HepG2 (cell line): ENCODE results near the gene ETFDH. TPM values are rescaled to one million over a fixed set of nuclear protein-coding genes. Genes with fewer than 3 reads are reported as not detected.

Source experiments
- ATAC-seq: fragments of 200-7000 bp; cut with Tn5 transposase; 3 replicates; pipeline ENCODE4 v1.9.1; 2020; ENCODE audit warnings: mild to moderate bottlenecking, moderate library complexity
- BruUV-seq: library from RNA; stranded (reverse); fragments of 400-500 nt; replicated peaks from 2 replicates; lab custom pipeline; 2021; lab: Mats Ljungman, UMichigan
- CTCF ChIA-PET: fragments of 300-600 bp; formaldehyde crosslinking; extraction: SDS; loops from one replicate; lab custom pipeline; 2021; ENCODE audit warnings: low total read pairs, inconsistent platforms, low intra/inter-chr PET ratio; lab: Yijun Ruan, JAX
- POLR2A ChIA-PET: fragments of 350-600 bp; sonication (Branson Sonifier 250); formaldehyde crosslinking; loops from one replicate; lab custom pipeline; 2020; ENCODE audit warnings: antibody characterized with exemption, inconsistent platforms; lab: Yijun Ruan, JAX
- DNase-seq: peaks from one replicate; pipeline ENCODE4 v3.0.0-alpha.2; 2015; ENCODE audit warnings: low spot score
- FAIRE-seq: peaks from 3 replicates; lab custom pipeline; 2011; peaks lifted over from hg19 to GRCh38; lab: Jason Lieb, UNC
- H2AFZ ChIP-seq: one replicate; pipeline ENCODE4 v1.6.1; 2011; ENCODE audit warnings: low read length, inconsistent platforms
- H3K27ac ChIP-seq: fragments of 300-600 bp; 3 replicates; pipeline ENCODE4 v1.8.0; 2011; ENCODE audit warnings: mixed run types, mild to moderate bottlenecking, mixed read lengths, low read length, inconsistent platforms; ENCODE audit not compliant: insufficient read depth; ENCODE audit errors: extremely low read length
- H3K27me3 ChIP-seq, 2 experiments: fragments of 200-600 bp in 1 of 2; 2 replicates in 1 of 2; 3 replicates in 1 of 2; pipeline versions ENCODE4 v1.6.0 to v1.8.0; 2011; ENCODE audit warnings: low read length in 2 of 2, mild to moderate bottlenecking in 2 of 2, moderate library complexity in 2 of 2, inconsistent platforms in 1 of 2; ENCODE audit not compliant: insufficient read depth in 2 of 2, control insufficient read depth in 1 of 2
- H3K36me3 ChIP-seq, 2 experiments: fragments of 200-600 bp in 1 of 2; replicated peaks in 1 of 2; 2 replicates in 1 of 2; 3 replicates in 1 of 2; pipeline versions ENCODE4 v1.5.1 to v1.8.0; 2011; ENCODE audit warnings: low read length in 2 of 2, inconsistent platforms in 1 of 2; ENCODE audit not compliant: insufficient read depth in 2 of 2, control insufficient read depth in 1 of 2
- H3K4me1 ChIP-seq: 2 replicates; pipeline ENCODE4 v1.5.1; 2012; ENCODE audit warnings: low read length, inconsistent platforms; ENCODE audit not compliant: insufficient read depth
- H3K4me2 ChIP-seq: 2 replicates; pipeline ENCODE4 v1.6.0; 2011; ENCODE audit warnings: low read depth, low read length, inconsistent platforms
- H3K4me3 ChIP-seq, 3 experiments: fragments of 200-600 bp in 1 of 3; sonication (generic), shearing (Covaris generic) in 1 of 3; replicated peaks in 1 of 3; 2 replicates each; pipeline ENCODE4 v1.5.1; 2011 to 2016; ENCODE audit warnings: low read length in 3 of 3, inconsistent platforms in 2 of 3, low read depth in 2 of 3, mild to moderate bottlenecking in 2 of 3, control low read depth in 1 of 3, mixed read lengths in 1 of 3; ENCODE audit not compliant: insufficient read depth in 1 of 3
- H3K79me2 ChIP-seq: one replicate; pipeline ENCODE4 v1.6.1; 2011; ENCODE audit warnings: low read length, inconsistent platforms; ENCODE audit not compliant: insufficient read depth
- H3K9ac ChIP-seq: 2 replicates; pipeline ENCODE4 v1.6.0; 2011; ENCODE audit warnings: mild to moderate bottlenecking, low read depth, low read length, inconsistent platforms; ENCODE audit not compliant: insufficient read depth
- H3K9me3 ChIP-seq: 2 replicates; pipeline ENCODE4 v1.5.1; 2012; ENCODE audit warnings: mild to moderate bottlenecking, low read length
- H4K20me1 ChIP-seq: 2 replicates; pipeline ENCODE4 v1.6.0; 2011; ENCODE audit warnings: inconsistent platforms, mild to moderate bottlenecking, low read length, moderate library complexity; ENCODE audit not compliant: insufficient read depth
- IRX3 ChIP-seq: sonication (generic); formaldehyde crosslinking; IDR thresholded peaks from 2 replicates; pipeline ENCODE4 v1.8.1; 2023; ENCODE audit warnings: mild to moderate bottlenecking, low read depth, missing genetic modification reagents, borderline replicate concordance
- KLF9 ChIP-seq: IDR thresholded peaks from 2 replicates; pipeline ENCODE4 v1.6.1; 2016; ENCODE audit warnings: low read depth
- MAFK ChIP-seq, 2 experiments: IDR thresholded peaks in 1 of 2; conservative IDR thresholded peaks in 1 of 2; 2 replicates each; pipeline ENCODE4 v1.6.1; 2011; ENCODE audit warnings: improper control_type of control experiment in 2 of 2, low read length in 2 of 2
- PAWR ChIP-seq: sonication (generic); formaldehyde crosslinking; IDR thresholded peaks from 2 replicates; pipeline ENCODE4 v1.4.0; 2020; ENCODE audit warnings: missing genetic modification reagents, mild to moderate bottlenecking, borderline replicate concordance
- PRDM15 ChIP-seq: sonication (generic); formaldehyde crosslinking; IDR thresholded peaks from 2 replicates; pipeline ENCODE4 v1.4.0; 2020; ENCODE audit warnings: missing genetic modification reagents
- SRY ChIP-seq: sonication (generic); formaldehyde crosslinking; IDR thresholded peaks from 2 replicates; pipeline ENCODE4 v1.8.0; 2022; ENCODE audit warnings: mild to moderate bottlenecking, missing genetic modification reagents
- ZBTB1 ChIP-seq: sonication (generic); formaldehyde crosslinking; IDR thresholded peaks from 2 replicates; pipeline ENCODE4 v1.4.0; 2020; ENCODE audit warnings: missing genetic modification reagents, borderline replicate concordance
- ZNF614 ChIP-seq: IDR thresholded peaks from 2 replicates; pipeline ENCODE4 v1.6.1; 2018; ENCODE audit warnings: missing biosample characterization, missing genetic modification reagents, inconsistent platforms, borderline replicate concordance
- ZNF713 ChIP-seq: sonication (generic); formaldehyde crosslinking; IDR thresholded peaks from 2 replicates; pipeline ENCODE4 v1.4.0; 2020; ENCODE audit warnings: mild to moderate bottlenecking, missing genetic modification reagents
- ZNF782 ChIP-seq: sonication (generic); formaldehyde crosslinking; IDR thresholded peaks from 2 replicates; pipeline ENCODE4 v1.4.0; 2020; ENCODE audit warnings: missing genetic modification reagents, mild to moderate bottlenecking, borderline replicate concordance
- WGBS: methylation state at CpG from one replicate; pipeline ENCODE4 v1.1.6; 2017; ENCODE audit warnings: low lambda C conversion rate; 5-methylcytosine and 5-hydroxymethylcytosine counted together
- in situ Hi-C: cut with HindIII; loops from 2 replicates; pipeline ENCODE4 v1.10.0; 2017; ENCODE audit warnings: low pct_unique_long_range_greater_than_20kb; ENCODE audit not compliant: extremely low pct_ligation_motif_present
- intact Hi-C: fragments of 100-400 bp; cut with micrococcal nuclease; formaldehyde crosslinking; loops from one replicate; pipeline ENCODE4 v1.10.0; 2022; ENCODE audit not compliant: unreplicated experiment
- polyA plus RNA-seq, 8 experiments: library from polyadenylated mRNA; depleted of rRNA in 3 of 8; stranded (reverse) in 7 of 8; unstranded in 1 of 8; fragments of >200 nt; fragmentation: Illumina TruSeq in 4 of 8; extraction: Trizol in 4 of 8; gene quantifications; 2 replicates each; pipeline versions ENCODE4 v1.2.1 to v1.2.3, GENCODE V29; 2011 to 2016; ENCODE audit warnings: low read depth in 4 of 8, missing spikeins in 1 of 8, mixed read lengths in 1 of 8; ENCODE audit not compliant: insufficient read depth in 1 of 8
- total RNA-seq, 5 experiments: library from RNA; depleted of rRNA; stranded (reverse); fragments of >200 nt; fragmentation: Illumina TruSeq; extraction: Trizol; gene quantifications; 2 replicates each; pipeline ENCODE4 v1.2.3, GENCODE V29; 2016; ENCODE audit warnings: low read depth in 1 of 5
- TF ChIP-seq, protein P1 (sequence below): sonication (generic); formaldehyde crosslinking; IDR thresholded peaks from 2 replicates; pipeline ENCODE4 v1.5.1; 2020; ENCODE audit warnings: mild to moderate bottlenecking, missing genetic modification reagents, moderate library complexity
- TF ChIP-seq, protein P2 (sequence below): sonication (generic); formaldehyde crosslinking; IDR thresholded peaks from 2 replicates; pipeline ENCODE4 v1.4.0; 2020; ENCODE audit warnings: mild to moderate bottlenecking, missing genetic modification reagents

Gene ETFDH
- total and polyA plus RNA-seq, 2 of the 13 experiments (the other 11 are each of a cell fraction or from before 2014, with no cell fraction given): 14.7 to 17.8 TPM

DNA sequence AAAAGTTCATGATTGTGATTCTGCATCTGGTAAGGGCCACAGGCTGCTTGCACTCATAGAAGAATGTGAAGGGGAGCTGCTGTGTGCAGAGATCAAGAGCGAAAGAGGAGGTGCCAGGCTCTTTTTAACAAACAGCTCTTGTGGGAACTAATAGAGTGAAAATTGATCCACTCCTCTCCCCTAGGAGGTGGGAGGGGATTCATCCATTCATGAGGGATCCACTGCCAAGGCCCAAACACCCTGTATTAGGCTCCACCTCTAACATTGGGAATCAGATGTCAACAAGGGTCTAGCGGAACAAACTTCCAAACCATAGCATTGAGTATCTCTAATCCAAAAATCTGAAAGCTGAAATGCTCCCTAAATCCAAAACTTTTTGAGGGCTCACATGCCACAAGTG is 67.5 kb downstream of the ETFDH start (continued):
- TF ChIP-seq PAWR (CRISPR knock-in tag) (no peak), ZNF614 (CRISPR knock-in tag) (no peak), ZNF713 (no peak), IRX3 (CRISPR knock-in tag) (no peak)
- TF ChIP-seq, protein P1, sequence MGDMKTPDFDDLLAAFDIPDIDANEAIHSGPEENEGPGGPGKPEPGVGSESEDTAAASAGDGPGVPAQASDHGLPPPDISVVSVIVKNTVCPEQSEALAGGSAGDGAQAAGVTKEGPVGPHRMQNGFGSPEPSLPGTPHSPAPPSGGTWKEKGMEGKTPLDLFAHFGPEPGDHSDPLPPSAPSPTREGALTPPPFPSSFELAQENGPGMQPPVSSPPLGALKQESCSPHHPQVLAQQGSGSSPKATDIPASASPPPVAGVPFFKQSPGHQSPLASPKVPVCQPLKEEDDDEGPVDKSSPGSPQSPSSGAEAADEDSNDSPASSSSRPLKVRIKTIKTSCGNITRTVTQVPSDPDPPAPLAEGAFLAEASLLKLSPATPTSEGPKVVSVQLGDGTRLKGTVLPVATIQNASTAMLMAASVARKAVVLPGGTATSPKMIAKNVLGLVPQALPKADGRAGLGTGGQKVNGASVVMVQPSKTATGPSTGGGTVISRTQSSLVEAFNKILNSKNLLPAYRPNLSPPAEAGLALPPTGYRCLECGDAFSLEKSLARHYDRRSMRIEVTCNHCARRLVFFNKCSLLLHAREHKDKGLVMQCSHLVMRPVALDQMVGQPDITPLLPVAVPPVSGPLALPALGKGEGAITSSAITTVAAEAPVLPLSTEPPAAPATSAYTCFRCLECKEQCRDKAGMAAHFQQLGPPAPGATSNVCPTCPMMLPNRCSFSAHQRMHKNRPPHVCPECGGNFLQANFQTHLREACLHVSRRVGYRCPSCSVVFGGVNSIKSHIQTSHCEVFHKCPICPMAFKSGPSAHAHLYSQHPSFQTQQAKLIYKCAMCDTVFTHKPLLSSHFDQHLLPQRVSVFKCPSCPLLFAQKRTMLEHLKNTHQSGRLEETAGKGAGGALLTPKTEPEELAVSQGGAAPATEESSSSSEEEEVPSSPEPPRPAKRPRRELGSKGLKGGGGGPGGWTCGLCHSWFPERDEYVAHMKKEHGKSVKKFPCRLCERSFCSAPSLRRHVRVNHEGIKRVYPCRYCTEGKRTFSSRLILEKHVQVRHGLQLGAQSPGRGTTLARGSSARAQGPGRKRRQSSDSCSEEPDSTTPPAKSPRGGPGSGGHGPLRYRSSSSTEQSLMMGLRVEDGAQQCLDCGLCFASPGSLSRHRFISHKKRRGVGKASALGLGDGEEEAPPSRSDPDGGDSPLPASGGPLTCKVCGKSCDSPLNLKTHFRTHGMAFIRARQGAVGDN: no peak
- TF ChIP-seq, all 625 proteins: peak for 0

- no peaks in the 10 kb centered on the region for H3K36me3 ChIP-seq
- in situ Hi-C loops: loop anchor here (25.0 kb wide), 1 partner anchor 271 kb away; no protein-coding TSS in a partner anchor
- intact Hi-C loops: no loop called here
- ATAC-seq (no peak), FAIRE-seq (no peak), DNase-seq (no peak)
- ChIA-PET POLR2A (no interaction called here), CTCF (no interaction called here)
- BruUV-seq: no TSS peak
- no peak overlapping the region for H3K27ac ChIP-seq
- H3K9me3 ChIP-seq: no peaks in the 10 kb centered on the region
- H3K4me1 ChIP-seq: no peaks in the 10 kb centered on the region
- 27% methylated on average over 3 of the region's 3 CpGs for WGBS
- H2AFZ ChIP-seq: no peak overlapping the region
- H3K27me3 ChIP-seq: no peaks in the 10 kb centered on the region
- H4K20me1 ChIP-seq: no peaks in the 10 kb centered on the region
- H3K4me3 ChIP-seq: no peak overlapping the region
- no peak overlapping the region for H3K4me2 ChIP-seq
- H3K79me2 ChIP-seq: no peaks in the 10 kb centered on the region
- H3K9ac ChIP-seq: no peak overlapping the region
- TF ChIP-seq KLF9 (CRISPR knock-in tag) (no peak), MAFK (conservative IDR thresholded peaks at IDR 0.05 in 1 of 2, IDR thresholded peaks at IDR 0.05 in 1 of 2; ENCODE audit: low read length in 2 of 2) (no peak), SRY (CRISPR knock-in tag) (no peak), ZNF782 (CRISPR knock-in tag) (no peak), PRDM15 (CRISPR knock-in tag) (no peak), ZBTB1 (CRISPR knock-in tag) (no peak)
- TF ChIP-seq, protein P2, sequence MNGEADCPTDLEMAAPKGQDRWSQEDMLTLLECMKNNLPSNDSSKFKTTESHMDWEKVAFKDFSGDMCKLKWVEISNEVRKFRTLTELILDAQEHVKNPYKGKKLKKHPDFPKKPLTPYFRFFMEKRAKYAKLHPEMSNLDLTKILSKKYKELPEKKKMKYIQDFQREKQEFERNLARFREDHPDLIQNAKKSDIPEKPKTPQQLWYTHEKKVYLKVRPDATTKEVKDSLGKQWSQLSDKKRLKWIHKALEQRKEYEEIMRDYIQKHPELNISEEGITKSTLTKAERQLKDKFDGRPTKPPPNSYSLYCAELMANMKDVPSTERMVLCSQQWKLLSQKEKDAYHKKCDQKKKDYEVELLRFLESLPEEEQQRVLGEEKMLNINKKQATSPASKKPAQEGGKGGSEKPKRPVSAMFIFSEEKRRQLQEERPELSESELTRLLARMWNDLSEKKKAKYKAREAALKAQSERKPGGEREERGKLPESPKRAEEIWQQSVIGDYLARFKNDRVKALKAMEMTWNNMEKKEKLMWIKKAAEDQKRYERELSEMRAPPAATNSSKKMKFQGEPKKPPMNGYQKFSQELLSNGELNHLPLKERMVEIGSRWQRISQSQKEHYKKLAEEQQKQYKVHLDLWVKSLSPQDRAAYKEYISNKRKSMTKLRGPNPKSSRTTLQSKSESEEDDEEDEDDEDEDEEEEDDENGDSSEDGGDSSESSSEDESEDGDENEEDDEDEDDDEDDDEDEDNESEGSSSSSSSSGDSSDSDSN (CRISPR knock-in tag): no peak
These were observed 69.4 kb downstream of the ETFDH start for GRCh38 chr4:158741326-158742021.
